ENCODE measurements around the gene AK5. TPM values are rescaled to one million over a fixed set of nuclear protein-coding genes. Genes with fewer than 3 reads are reported as not detected.

The AK5 gene
- total and polyA plus RNA-seq, 10 donors, result 0.33 to 16.3 (median 1.2) TPM

- Histone ChIP-seq H3K9me3 (no peaks in the 10 kb centered on the region), H3K27ac (no peak overlapping the region), H3K4me1 (peaks cover 4 to 44% (median 23%) of the 10 kb centered on the region in 6 donors), H3K36me3 (no peaks in the 10 kb centered on the region), H3K27me3 (replicated peaks in 1 of 7) (peaks cover 0 to 70% (median 33%) of the 10 kb centered on the region in 7 donors), H3K4me3 (no peak overlapping the region)
- intact Hi-C loops (cut with DNase I; ENCODE audit: low total_unique reads), result no loop called here
- 63 to 80% (median 75%) methylated on average over 6 of the region's 6 CpGs for WGBS, 5 donors
- TF ChIP-seq, protein P1, sequence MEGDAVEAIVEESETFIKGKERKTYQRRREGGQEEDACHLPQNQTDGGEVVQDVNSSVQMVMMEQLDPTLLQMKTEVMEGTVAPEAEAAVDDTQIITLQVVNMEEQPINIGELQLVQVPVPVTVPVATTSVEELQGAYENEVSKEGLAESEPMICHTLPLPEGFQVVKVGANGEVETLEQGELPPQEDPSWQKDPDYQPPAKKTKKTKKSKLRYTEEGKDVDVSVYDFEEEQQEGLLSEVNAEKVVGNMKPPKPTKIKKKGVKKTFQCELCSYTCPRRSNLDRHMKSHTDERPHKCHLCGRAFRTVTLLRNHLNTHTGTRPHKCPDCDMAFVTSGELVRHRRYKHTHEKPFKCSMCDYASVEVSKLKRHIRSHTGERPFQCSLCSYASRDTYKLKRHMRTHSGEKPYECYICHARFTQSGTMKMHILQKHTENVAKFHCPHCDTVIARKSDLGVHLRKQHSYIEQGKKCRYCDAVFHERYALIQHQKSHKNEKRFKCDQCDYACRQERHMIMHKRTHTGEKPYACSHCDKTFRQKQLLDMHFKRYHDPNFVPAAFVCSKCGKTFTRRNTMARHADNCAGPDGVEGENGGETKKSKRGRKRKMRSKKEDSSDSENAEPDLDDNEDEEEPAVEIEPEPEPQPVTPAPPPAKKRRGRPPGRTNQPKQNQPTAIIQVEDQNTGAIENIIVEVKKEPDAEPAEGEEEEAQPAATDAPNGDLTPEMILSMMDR (IDR thresholded peaks at IDR 0.05 in 8 of 11, conservative IDR thresholded peaks at IDR 0.05 in 3 of 11), result no peak
- TF ChIP-seq POLR2AphosphoS5 (IDR thresholded peaks at IDR 0.05) (no peak), POLR2A (IDR thresholded peaks at IDR 0.05) (no peak)
- no peak for DNase-seq
Observed at GRCh38 chr1:77283701-77284425, 2.0 kb downstream of the AK5 start.

- Histone ChIP-seq H3K27me3 (replicated peaks in 1 of 7) (peaks cover 0 to 41% (median 13%) of the 10 kb centered on the region in 7 donors), H3K27ac (no peak overlapping the region), H3K4me3 (no peak overlapping the region), H3K36me3 (no peaks in the 10 kb centered on the region), H3K9me3 (no peaks in the 10 kb centered on the region), H3K4me1 (peaks cover 0 to 14% (median 6%) of the 10 kb centered on the region in 6 donors)
- intact Hi-C loops (cut with DNase I; ENCODE audit: low total_unique reads), result no loop called here
- no peak for DNase-seq
- 69 to 84% (median 78%) methylated on average over 5 of the region's 5 CpGs for WGBS, 5 donors
- TF ChIP-seq POLR2AphosphoS5 (IDR thresholded peaks at IDR 0.05), result no peak
- TF ChIP-seq POLR2A (IDR thresholded peaks at IDR 0.05), result no peak
- TF ChIP-seq, protein P1 (IDR thresholded peaks at IDR 0.05 in 8 of 11, conservative IDR thresholded peaks at IDR 0.05 in 3 of 11), result no peak
Observed at GRCh38 chr1:77287535-77287934, 5.7 kb downstream of the AK5 start.

- H3K9me3 ChIP-seq, result no peaks in the 10 kb centered on the region
- WGBS, 5 donors, result 88 to 95% (median 91%) methylated on average over 1 of the region's 1 CpG
- H3K4me1 ChIP-seq, result peaks cover 0 to 7% (median 0%) of the 10 kb centered on the region in 6 donors
- no peak overlapping the region for H3K27ac ChIP-seq
- no peak overlapping the region for H3K4me3 ChIP-seq
- TF ChIP-seq POLR2A (IDR thresholded peaks at IDR 0.05) (no peak), POLR2AphosphoS5 (IDR thresholded peaks at IDR 0.05) (no peak)
- TF ChIP-seq, protein P1 (IDR thresholded peaks at IDR 0.05 in 8 of 11, conservative IDR thresholded peaks at IDR 0.05 in 3 of 11), result no peak
- no peaks in the 10 kb centered on the region for H3K36me3 ChIP-seq
- peaks cover 0 to 34% (median 6%) of the 10 kb centered on the region in 7 donors for H3K27me3 ChIP-seq (replicated peaks in 1 of 7)
- intact Hi-C loops (cut with DNase I; ENCODE audit: low total_unique reads), result no loop called here
- no peak for DNase-seq
Observed at GRCh38 chr1:77288275-77288674, 6.5 kb downstream of the AK5 start.

GRCh38 chr1:77290576-77290975, 8.8 kb downstream of the AK5 start:
- no peak for DNase-seq
- H3K27me3 ChIP-seq (replicated peaks in 1 of 7), result peaks cover 0 to 11% (median 0%) of the 10 kb centered on the region in 7 donors
- no peaks in the 10 kb centered on the region for H3K4me1 ChIP-seq
- no peaks in the 10 kb centered on the region for H3K9me3 ChIP-seq
- H3K27ac ChIP-seq, result no peak overlapping the region
- intact Hi-C loops (cut with DNase I; ENCODE audit: low total_unique reads), result no loop called here
- TF ChIP-seq, protein P1 (IDR thresholded peaks at IDR 0.05 in 8 of 11, conservative IDR thresholded peaks at IDR 0.05 in 3 of 11), result no peak
- TF ChIP-seq POLR2AphosphoS5 (IDR thresholded peaks at IDR 0.05) (no peak), POLR2A (IDR thresholded peaks at IDR 0.05) (no peak)
- no peaks in the 10 kb centered on the region for H3K36me3 ChIP-seq
- H3K4me3 ChIP-seq, result no peak overlapping the region
